SK-N-SH (cell line): ENCODE measurements around the gene SPATA16.

Experiments
- CTCF ChIP-seq: fragments of 200-600 bp; sonication (generic); IDR thresholded peaks from 2 replicates; pipeline ENCODE4 v1.6.1; 2017; ENCODE audit warnings: antibody characterized with exemption, mild to moderate bottlenecking, moderate library complexity
- EP300 ChIP-seq, 2 experiments: IDR thresholded peaks; 2 replicates each; pipeline versions ENCODE4 v1.4.0 to v1.6.1; 2012; ENCODE audit warnings: borderline replicate concordance in 1 of 2, low read depth in 1 of 2, low read length in 1 of 2
- EZH2phosphoT487 ChIP-seq: fragments of 200-600 bp; sonication (generic); IDR thresholded peaks from 2 replicates; pipeline ENCODE4 v1.6.1; 2017; ENCODE audit warnings: low read depth, mixed run types, mild to moderate bottlenecking, antibody characterized with exemption, moderate library complexity, borderline replicate concordance
- FOSL2 ChIP-seq: IDR thresholded peaks from 2 replicates; pipeline ENCODE4 v1.4.0; 2012; ENCODE audit warnings: low read depth, mild to moderate bottlenecking, moderate library complexity, borderline replicate concordance
- FOXJ3 ChIP-seq: sonication (generic); formaldehyde crosslinking; IDR thresholded peaks from 2 replicates; pipeline ENCODE4 v1.5.1; 2020; ENCODE audit warnings: mild to moderate bottlenecking, missing genetic modification reagents
- GATA2 ChIP-seq: sonication (generic); formaldehyde crosslinking; IDR thresholded peaks from 2 replicates; pipeline ENCODE4 v1.5.0; 2020; ENCODE audit warnings: mild to moderate bottlenecking, missing genetic modification reagents
- POLR2AphosphoS5 ChIP-seq: IDR thresholded peaks from 2 replicates; pipeline ENCODE4 v1.6.1; 2012; ENCODE audit warnings: low read depth, low read length
- RAD21 ChIP-seq: IDR thresholded peaks from 2 replicates; pipeline ENCODE4 v1.6.1; 2012; ENCODE audit warnings: mild to moderate bottlenecking, low read length
- SMC3 ChIP-seq: IDR thresholded peaks from 2 replicates; pipeline ENCODE4 v1.6.1; 2012; ENCODE audit warnings: low read depth, low read length, improper control_type of control experiment
- TCF12 ChIP-seq: IDR thresholded peaks from 2 replicates; pipeline ENCODE4 v1.4.0; 2012
- TEAD4 ChIP-seq: IDR thresholded peaks from 2 replicates; pipeline ENCODE4 v1.4.0; 2012; ENCODE audit warnings: mild to moderate bottlenecking, borderline replicate concordance; ENCODE audit not compliant: insufficient read depth
- USF2 ChIP-seq: fragments of 150-350 bp; IDR thresholded peaks from 2 replicates; pipeline ENCODE4 v1.6.1; 2017; ENCODE audit warnings: antibody characterized with exemption, low read length, low read depth, borderline replicate concordance

GRCh38 chr3:173090492-173090891 lies 50.5 kb downstream of the SPATA16 start:
- TF ChIP-seq POLR2AphosphoS5 (no peak), CTCF (no peak), EZH2phosphoT487 (no peak), RAD21 (no peak), SMC3 (no peak), USF2 (no peak), EP300 (IDR thresholded peaks at IDR 0.05; ENCODE audit: borderline replicate concordance in 1 of 2, low read depth in 1 of 2, low read length in 1 of 2) (no peak), TCF12 (no peak), FOSL2 (no peak), TEAD4 (no peak), FOXJ3 (no peak), GATA2 (no peak)
